ENCODE measurements around the gene EMILIN3.

The EMILIN3 gene

DNA sequence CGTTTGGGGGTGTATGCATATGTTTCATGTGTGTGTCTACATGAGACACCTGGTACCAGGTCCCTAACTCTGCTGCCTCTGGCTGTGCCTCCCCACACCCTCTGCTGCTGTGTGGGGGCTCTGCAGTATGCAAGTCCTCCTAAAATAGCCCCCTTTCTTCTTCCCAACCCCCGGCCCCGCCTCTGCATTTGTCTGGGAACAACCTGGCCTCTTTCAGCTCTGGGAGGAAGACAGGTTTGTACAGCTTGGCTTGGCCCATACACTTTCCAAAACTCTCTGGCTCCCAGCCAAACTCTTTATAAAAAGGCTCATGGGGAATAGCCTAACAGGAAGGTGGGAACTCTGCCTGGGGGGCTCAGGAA is 27.1 kb upstream of the EMILIN3 start:
- no peak overlapping the region for H3K4me3 ChIP-seq (ENCODE audit: low read length)
- DNase-seq (ENCODE audit: low read depth, low spot score): no peak

DNA sequence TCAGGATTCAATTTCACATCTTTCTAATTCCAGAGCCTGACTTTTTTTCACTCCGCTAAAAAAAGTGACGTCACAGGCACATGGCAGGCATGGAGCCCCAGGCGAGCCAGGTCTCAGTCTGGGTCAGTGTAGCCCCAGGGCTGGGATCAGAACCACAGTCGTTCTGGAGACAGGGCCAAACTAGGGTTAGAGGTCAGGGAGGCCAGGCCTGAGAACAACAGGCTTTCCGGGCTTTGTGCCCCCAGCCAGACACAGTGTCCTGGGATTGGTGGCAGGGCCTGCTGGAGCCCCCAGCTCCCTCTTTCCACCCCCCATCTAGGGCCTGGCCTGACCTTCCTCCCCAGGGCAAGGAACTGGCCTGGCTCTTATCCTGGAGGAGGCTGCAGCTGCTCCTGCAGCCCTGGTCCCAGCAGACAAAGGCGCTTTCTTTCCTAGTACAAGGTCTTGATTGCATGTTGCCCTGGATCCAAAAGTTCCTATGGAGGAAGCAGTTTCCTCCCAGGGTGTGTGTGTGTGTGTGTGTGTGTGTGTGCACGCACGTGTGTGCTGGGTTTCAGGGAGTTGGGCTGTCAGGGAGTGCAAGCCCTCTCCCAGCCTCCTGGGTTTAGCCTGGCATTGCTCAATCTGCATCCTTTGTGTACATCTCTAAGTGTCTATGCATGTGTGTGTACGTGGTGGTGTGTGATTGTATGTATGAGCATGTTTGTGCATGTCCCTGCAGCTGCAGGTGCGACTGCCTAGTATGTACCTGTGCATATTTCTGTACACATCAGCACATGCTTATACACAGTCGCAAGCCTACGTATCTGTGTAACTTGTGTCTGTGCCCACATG is 26.5 kb upstream of the EMILIN3 start:
- no peak overlapping the region for H3K4me3 ChIP-seq (ENCODE audit: low read length)
- DNase-seq (ENCODE audit: low read depth, low spot score): no peak

DNA sequence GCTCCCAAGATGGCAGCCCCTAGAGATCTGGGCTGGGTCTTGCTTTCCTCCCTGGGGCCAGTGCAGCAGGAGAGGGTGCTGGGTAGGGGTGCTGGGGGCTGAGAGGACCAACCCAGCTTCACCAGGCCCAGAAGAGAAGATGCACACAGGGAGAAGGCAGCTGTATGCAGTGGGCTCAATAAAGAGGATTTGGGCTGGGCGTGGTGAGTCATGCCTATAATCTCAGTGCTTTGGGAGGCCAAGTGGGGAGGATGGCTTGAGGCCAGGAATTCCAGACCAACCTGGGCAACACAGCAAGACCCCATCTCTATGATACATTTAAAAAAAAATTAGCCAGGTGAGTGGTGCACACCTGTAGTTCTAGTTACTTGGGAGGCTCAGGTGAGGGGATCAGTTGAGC is 25.7 kb upstream of the EMILIN3 start:
- DNase-seq (ENCODE audit: low read depth, low spot score): no peak
- H3K4me3 ChIP-seq (ENCODE audit: low read length): no peak overlapping the region

DNA sequence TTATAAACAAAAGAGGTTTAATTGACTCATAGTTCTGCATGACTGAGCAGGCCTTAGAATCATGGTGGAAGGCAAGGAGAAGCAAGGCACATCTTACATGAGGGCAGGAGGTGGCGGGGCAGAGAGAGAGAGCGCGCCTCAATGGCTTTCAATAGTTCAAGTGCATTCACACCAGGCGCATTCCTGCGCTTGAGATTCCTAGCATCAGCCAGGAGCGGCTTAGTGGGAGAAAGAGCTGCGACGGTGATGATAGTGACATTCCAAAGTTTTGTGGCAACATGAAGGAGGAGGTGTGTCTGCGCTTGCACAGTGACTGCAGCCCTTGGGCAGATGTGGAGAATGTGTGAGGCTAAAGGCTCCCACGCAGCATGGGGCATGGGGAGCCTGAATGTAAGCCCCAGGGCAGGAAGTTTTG is 25.0 kb upstream of the EMILIN3 start:
- DNase-seq (ENCODE audit: low read depth, low spot score): no peak
- H3K4me3 ChIP-seq (ENCODE audit: low read length): no peak overlapping the region

DNA sequence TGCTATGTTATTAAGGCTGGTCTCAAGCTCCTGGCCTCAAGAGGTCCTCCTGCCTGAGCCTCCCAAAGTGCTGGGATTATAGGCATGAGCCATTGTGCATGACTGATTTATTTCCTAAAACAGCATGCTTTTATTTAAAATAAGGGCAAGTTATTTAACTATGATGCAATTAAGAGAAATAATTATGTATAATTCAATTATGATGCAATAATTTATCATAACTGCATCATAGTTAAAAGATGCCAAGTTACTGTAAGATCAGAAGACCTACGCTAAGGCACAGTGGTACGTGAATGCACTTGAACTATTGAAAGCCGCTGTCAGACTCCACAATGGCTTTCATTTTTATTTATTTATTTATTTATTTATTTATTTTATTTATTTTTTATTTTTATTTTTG is 24.3 kb upstream of the EMILIN3 start:
- H3K4me3 ChIP-seq (ENCODE audit: low read length): no peak overlapping the region
- no peak for DNase-seq (ENCODE audit: low read depth, low spot score)

DNA sequence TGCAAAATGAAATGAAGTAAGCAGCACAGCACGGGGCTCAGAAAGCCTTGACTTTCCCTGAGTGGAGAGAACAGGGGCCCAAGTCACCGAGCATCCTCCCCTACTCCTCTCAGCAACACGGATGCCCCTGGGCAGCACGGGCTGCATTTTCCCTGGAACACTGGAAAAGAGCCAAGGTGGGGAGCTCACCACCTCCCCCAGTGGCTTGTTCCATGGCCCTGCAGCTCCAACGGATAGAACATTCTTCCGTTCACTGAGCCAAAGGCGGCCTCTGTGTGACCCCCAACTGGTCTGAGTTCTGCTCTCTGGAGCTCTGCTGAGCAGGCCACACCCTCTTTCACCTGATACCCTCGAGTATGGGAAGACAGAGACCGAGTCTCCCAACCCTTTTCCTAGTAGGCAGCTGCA is 20.8 kb upstream of the EMILIN3 start:
- no peak overlapping the region for H3K4me3 ChIP-seq (ENCODE audit: low read length)
- DNase-seq (ENCODE audit: low read depth, low spot score): no peak

DNA sequence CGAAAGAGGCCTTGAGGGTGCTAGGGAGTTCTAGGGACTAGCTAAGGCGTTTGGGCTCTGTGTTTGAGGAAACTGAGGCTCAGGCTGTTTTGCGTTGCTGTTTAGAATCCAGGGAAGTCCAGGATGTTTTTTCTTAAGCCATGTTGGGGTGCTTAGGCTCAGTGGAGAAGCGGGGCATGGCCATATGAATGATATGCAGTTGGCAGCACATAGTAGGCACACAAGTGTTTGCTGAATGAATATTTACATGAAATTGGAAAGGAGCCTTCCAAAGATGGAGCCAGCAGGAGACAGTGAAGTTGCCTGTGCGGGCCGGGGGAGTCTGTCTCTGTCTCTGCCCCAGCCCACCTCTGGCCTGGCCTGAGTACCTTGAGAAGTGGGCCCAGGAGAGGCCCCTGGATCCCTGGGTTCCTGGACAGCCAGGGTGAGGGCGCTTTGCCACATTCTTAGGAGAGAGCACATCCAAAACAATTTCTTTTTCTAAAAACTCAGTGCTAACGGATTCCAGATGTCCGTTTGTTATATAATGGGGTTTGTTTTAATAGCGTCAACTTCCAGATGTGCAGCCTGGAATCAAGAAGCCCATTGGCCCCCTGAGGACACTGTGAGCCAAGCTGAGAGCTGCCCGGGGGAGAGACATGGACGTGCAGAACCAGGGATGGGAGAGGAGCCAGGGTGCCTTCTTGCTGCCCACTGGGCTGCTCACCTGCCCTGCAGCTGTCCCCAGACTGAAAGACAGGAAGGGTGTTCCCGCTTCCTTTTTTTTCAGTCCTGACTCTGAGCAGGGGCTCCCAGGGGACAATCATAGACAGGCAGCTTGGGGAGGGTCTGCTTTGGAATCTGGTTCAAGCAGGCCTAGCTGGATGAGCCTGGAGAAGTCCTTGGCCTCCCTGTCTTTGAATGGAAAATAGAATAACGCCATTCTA is 20.1 kb upstream of the EMILIN3 start:
- no peak for DNase-seq (ENCODE audit: low read depth, low spot score)
- H3K4me3 ChIP-seq (ENCODE audit: low read length): no peak overlapping the region

DNA sequence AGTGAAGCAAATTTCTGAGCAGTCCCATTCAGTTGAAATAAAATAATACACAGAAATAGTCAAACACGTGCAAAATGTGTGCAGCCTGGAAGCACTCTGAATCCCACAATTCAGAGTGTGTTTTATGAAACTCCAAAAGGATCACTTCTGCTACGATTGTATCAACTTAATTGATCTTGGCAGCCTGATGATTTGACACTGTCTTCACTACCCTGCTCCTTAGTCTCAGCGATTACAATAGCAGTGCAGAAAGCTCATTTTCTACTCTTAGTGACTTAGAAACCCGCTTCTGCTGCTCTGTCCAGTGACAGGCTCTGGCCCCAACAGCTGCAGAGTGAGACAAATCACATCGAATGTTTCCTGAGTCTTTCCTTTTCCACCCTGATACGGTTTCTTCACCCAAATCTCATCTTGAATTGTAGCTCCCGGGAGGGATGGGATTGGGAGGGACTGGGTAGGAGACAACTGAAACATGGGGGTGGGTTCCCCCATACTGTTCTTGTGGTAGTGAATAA is 16.2 kb upstream of the EMILIN3 start:
- DNase-seq (ENCODE audit: low read depth, low spot score): no peak
- H3K4me3 ChIP-seq (ENCODE audit: low read length): no peak overlapping the region

DNA sequence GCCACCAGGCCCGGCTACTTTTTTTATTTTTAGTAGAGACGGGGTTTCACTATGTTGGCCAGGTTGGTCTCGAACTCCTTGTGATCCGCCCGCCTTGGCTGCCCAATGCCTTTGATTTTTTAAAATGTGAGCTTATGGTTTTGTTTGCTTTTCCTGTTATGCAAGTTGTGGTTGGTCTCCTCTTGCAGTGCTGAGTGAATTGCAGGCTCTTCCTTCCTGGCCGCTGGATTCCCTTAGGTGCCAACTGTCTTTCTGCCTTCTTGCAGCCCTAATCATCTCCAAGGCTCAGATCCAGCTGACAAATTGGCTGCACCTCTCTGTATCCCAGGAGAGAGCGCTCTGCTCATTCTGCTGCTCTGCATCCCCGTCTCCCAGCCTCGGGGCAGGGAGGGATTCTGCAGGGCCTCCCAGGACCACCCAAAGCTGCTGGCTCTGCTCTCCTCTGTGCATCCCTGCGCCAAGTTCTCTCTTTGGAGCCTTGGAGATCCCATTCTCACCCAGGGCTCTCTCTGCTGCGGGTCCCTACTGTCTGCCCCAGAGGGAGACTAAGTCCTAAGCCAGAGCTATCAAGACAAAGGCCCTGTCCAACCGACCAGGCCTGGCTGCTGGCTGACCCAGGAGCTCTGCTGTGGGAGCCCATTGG is 14.1 kb upstream of the EMILIN3 start:
- no peak for DNase-seq (ENCODE audit: low read depth, low spot score)
- no peak overlapping the region for H3K4me3 ChIP-seq (ENCODE audit: low read length)

DNA sequence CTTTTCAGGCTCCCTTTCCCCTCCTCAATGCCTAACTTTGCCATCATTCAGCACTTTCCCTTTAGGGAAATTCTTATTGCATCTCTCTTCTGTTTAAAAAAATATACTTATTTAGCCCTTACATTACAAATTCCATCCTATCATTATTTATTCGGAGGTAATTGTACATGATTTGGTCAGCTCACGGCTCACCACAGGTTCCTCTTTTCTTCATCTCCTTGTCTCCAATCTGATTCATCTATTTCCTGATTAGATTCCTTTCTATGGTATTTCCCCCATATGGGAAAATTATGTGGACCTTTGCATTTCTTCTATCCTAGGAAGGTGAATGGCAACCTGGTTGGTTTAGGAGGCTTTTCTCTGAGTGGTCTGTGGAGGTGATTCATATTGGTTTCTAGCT is 12.9 kb upstream of the EMILIN3 start:
- DNase-seq (ENCODE audit: low read depth, low spot score): no peak
- H3K4me3 ChIP-seq (ENCODE audit: low read length): no peak overlapping the region

DNA sequence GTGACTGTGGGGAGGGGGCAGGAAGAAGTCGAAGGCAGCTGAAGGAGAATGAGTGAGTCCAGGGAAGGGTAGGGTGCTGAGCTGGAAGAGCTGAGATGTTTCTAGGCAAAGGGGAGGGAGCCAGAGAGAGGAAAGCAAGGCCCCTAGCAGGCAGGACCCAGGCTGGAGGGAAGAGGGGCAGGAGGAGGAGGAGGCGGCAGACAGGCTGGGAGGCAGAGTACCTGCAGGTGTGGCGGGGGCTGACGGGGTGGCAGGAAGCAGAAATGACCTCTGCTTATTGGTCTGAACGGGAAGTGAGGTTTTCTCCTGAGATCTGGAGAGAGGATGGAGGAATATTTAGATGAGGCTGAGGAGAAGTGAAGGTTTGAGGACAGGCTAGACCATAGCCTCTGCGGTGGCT is 10.7 kb upstream of the EMILIN3 start:
- no peak overlapping the region for H3K4me3 ChIP-seq (ENCODE audit: low read length)
- no peak for DNase-seq (ENCODE audit: low read depth, low spot score)

DNA sequence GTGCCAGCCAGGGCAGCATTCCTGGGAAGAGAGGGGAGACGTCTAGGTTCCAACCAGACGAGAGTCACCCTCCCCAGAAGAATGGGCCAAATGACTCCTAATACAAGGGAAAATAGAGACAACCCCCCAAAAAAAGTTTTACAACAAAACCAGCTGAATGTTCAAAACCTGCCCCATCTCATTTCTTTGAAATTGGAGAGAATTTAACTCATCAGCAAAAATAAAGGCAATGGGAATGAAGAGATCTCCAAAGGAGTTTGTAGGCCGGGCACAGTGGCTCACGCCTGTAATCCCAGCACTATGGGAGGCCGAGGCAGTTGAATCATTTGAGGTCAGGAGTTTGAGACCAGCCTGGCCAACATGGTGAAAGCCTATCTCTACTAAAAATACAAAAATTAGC is 9.7 kb upstream of the EMILIN3 start:
- no peak for DNase-seq (ENCODE audit: low read depth, low spot score)
- H3K4me3 ChIP-seq (ENCODE audit: low read length): no peak overlapping the region

DNA sequence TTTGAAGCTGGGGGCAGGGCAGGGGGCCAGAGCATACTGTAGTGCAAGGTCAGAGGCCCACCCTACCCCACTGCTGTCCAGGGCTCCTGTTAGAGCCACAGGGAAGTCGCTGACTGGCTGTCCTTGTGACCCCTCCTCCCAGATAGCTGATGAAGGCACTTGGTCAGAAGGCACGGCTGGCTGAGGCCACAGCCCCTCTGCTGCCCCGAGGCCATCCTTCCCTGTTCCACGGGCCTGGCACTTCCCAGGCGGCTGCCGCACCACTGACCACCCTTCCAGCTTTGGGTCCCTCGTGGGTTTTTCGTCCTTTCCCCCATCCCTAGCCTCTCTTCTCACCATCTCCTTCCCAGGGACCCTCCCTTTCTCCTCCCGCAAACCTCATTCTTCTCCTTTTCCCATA is 9.2 kb upstream of the EMILIN3 start:
- no peak for DNase-seq (ENCODE audit: low read depth, low spot score)
- H3K4me3 ChIP-seq (ENCODE audit: low read length): no peak overlapping the region

DNA sequence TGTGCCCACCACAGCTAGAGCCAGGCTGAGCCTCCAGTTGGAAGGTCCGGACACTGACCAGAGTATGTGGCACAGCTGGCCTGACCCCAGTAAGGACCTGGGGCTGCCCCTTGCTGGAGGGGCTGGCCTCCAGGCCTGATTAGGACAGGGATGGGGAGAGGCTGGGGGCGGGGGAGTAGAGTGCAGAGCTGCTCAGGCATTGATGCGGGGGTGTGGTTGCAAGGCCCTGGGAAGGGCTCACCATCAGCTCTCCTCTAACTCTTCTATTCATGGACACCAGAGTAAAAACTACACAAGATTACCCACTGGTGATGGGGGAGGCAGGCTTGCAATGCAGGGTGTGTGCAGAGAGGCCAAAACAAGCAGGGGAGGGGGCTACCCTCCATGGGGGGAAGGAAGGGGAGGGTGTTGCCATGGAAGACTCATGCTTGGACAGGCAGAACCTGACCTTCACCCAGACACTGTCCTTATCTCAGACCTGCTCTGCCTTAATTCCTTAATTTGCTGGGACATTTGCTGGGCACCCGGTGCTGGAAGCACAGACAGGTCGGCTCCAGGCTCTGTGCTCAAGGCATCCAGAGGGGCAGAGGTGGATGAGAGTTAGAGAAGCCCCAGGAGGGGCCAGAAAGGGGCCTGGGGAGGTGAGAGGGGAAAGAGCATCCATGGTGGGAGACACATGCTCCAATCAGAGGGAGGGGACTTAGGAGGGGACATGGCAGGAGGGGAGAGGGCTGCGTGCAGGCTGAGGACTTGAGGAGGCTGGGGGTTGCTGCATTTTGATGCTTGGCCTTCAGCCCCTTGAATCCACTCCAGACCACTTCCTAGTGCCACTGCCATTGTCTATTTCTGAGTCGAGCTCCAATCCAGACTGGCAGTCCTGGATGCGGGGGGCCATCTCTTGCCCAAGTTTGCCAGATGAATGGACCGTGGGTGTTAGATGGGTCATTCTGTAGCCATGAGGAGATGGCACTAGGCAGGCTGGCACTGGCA is 7.6 kb upstream of the EMILIN3 start:
- DNase-seq (ENCODE audit: low read depth, low spot score): no peak
- no peak overlapping the region for H3K4me3 ChIP-seq (ENCODE audit: low read length)

DNA sequence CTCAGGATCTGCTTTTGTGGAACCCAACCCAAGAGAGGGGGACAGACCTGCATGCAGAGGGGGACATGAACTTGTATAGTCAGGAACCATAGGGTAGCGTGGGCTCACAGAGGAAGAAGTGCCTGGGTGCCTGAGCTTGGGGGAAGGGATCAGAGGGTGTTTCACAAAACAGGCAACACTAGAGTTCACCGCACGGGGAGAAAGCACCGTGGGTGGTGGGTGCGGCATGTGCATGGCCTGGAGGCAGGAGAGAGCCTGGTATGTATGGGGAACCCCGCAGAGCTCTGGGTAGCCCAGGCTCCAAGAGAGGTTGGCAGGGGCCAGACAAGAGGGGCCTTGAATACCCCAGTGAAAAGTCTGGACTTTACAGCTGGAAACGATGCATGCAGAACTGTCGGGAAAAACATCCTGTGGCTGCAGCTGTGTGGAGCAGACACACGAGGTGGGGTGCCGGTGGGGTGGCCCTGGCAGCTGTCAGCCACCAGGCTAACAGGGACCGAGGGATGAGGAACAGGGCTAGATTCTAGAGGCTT is 6.7 kb upstream of the EMILIN3 start:
- no peak for DNase-seq (ENCODE audit: low read depth, low spot score)
- no peak overlapping the region for H3K4me3 ChIP-seq (ENCODE audit: low read length)

DNA sequence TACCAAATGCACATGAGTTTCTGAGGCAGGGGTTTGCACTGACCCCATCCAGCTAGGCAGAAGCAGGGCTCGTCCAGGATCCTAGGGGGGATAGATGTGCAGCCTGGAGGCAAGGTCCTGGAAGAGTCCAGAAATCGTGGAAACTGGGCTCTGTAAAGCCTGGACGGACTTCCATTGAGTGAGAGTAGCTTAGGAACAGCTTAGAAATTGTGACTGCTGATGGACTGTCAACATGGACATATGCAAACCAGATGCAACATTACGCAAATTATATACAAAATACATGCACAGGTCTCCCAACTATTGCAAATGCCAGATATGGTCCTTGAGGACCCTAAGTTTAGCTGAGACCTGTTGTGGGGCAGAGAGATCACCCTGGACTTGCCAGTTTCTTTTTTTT is 4.8 kb upstream of the EMILIN3 start:
- DNase-seq (ENCODE audit: low read depth, low spot score): no peak

DNA sequence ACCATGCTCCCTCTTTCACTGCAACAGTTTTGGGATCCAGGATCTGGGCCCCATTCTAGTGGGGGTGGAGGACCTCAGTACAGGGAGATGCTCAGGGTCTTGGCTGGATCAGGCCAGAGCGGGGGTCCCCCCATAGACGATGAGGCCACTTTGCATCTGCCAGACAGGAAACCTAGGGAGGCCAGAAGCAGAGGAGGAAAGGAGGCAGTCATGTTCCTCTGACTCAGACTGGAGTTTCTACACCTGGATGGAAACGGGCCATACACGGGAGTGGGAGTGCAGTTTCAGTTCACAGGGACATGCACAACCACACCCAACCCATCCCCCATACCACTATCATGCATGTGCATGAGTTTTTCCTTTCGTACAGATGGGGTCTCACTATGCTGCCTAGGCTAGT is 3.6 kb upstream of the EMILIN3 start:
- H3K4me3 ChIP-seq (ENCODE audit: low read length): no peak overlapping the region
- DNase-seq (ENCODE audit: low read depth, low spot score): no peak

More for the DNA sequence above, 4.8 kb upstream of the EMILIN3 start:
- no peak overlapping the region for H3K4me3 ChIP-seq (ENCODE audit: low read length)

DNA sequence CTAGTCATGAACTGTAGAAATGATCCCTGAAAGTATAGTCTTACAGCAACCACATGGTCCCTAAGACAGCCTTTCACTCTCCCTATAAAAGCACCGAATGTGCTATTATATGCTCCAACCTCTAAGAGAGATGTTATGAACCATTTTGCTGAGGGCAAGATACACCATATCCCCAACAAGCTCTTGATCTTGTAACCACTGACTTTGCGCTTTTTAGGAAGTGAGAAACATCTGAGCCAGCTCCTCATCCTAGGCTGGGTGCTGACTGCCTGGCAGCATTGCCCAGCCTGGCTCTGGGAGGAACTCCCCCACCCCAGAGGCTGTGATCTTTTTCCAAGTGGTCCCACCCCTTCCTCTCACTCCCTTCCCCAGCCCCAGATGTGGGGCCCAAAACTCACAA is 3.1 kb upstream of the EMILIN3 start:
- H3K4me3 ChIP-seq (ENCODE audit: low read length): no peak overlapping the region
- DNase-seq (ENCODE audit: low read depth, low spot score): no peak

All from Jurkat, Clone E6-1 (cell line).